ENCODE data around the gene TULP3.
"Not testable (repeated sequence)": the region's sequence is repeated elsewhere in the genome, so short reads cannot be mapped to it uniquely, and the experiment has no call there.

The TULP3 gene

DNA sequence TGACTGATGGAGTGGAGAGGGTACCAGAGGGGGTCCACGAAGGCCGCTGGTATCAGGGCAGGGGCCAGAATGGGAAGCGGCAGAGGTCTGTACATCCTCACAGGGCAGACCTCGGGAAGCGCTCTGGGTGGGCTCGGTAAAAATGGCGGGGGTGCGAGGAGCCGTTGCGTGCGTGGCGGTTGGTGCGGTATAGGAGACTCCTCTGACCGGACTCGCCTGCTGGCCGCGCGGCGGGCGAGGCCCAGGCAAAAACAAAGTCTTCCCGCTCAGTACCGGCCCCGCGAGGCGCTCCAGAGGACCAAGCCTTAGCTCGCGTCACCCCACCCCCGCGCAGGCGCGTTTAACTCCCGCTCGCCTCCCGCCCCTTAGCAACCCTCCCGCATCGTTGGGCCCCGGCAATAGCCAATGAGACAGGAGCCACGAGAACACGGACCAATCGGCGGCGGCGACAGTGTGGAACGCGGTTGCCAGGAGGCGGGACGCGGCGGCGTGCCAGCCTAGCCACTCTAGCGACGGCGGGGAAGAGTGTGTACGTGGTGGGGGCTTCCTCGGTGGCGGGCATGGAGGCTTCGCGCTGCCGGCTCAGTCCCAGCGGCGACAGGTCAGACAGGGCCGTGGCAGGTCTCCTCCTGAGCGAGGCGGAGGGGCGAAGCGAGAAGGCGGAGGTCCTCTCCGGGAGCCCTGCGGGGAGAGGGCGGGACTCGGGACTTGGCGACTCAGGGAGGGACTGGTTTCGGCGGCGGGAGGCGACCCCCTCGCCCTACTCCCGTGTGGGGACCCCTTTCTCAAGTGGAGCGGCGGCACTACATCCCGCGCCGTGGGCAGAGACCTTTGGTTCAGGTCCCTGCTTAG, at the start of gene TULP3:
TULP3 (plus strand) TSS at position 504 of the 852 bp plus-strand sequence; CDS start at position 561, 57 bp downstream.
- peak; percentile 97 for DNase-seq (ENCODE audit: low read depth)

DNA sequence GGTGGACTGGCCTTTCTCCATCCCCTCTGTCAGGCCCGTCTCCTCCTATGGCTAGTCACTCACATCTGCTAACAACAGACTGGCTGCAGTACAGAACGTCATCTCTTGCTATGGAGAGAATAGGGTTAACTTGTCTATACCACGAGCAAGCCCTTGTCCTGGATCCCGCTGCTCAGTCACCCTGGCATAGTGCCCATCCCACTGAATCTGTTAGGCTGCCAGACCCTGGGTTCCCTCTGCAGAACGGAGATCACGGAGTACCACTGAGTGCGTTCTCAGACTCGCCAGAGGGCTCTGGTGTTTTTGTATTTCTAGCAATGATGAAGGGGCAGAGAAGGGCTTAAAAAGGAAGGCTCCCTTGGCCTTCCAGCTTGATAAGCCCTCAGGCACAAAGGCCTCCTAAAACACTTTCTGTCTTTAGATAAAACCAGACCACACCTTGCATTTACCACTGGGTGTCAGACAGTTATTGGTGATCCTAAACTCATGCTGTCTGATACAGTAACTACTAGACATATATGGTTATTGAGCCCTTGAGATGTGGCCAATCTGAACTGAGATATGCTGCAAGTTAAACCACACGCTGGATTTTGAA, 49.5 kb upstream of the TULP3 start:
- no peak for DNase-seq (ENCODE audit: low read depth)

DNA sequence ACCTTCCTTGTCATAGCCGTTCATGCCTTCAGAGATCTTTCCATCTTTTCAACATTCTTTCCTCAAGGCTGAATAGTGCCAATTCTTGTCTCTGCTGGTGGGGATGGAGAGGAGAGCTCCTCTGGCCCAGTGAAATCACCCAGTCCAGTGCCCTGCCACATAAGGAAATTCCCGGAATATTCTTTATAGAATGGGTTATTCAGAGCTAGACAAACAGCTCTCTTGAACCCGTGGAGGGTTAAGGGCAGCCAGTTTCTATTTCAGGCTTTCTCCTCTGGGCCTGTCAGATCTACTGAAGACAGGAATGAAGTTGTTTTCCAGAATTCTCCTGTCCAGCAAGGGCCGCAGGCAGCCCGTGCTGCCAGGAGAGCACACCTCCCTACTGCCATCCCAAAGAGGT, 47.7 kb upstream of the TULP3 start:
- DNase-seq (ENCODE audit: low read depth) = no peak

DNA sequence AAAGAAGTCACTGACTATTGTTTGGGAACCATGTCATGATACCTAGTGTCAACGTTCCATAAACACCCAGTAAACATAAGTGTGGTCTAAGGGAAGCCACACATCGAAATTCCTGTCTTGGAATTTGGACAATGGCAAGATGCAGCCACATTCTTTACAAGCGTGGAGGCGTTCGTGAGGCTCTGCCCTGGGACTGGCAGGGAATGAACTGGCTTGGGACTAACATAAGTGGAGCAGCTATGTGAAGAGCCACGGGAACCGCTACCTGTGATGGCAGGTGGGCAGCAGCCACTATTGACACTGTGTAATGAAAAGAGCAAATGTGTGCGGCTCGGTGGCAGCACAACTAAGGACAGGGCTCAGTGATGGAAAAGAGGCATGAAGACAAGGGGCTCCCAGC, 45.9 kb upstream of the TULP3 start:
- DNase-seq (ENCODE audit: low read depth) = no peak

GRCh38 chr12:2845280-2845679, 45.4 kb upstream of the TULP3 start:
- DNase-seq (ENCODE audit: low read depth) = peak; percentile 81

- no peak for DNase-seq (ENCODE audit: low read depth)
Measured at GRCh38 chr12:2851931-2852330, 38.8 kb upstream of the TULP3 start.

DNA sequence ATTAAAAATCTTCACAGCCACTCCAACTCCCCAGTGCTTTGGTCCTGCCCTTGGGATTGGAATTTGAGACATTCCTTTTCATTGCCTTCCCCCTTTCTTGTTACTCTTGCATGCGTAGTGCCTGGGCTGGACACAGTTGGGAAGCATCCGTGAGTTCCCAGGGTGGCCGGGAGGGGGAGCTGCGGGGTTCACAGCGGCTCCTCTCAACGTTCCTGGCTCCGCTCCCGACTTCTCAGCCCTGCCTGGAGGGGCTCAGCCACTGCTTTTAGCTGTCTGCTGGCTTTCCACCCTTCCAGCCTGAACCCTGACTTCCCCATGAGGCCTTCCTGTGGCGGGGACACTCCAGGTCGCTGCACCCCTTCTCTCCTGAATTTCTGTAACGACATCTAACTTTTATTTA, 37.1 kb upstream of the TULP3 start:
- peak; percentile 69 for DNase-seq (ENCODE audit: low read depth)

- no peak for DNase-seq (ENCODE audit: low read depth)
Measured at GRCh38 chr12:2854669-2855453, 35.8 kb upstream of the TULP3 start.

GRCh38 chr12:2855546-2855945, 35.1 kb upstream of the TULP3 start:
- no peak for DNase-seq (ENCODE audit: low read depth)

DNA sequence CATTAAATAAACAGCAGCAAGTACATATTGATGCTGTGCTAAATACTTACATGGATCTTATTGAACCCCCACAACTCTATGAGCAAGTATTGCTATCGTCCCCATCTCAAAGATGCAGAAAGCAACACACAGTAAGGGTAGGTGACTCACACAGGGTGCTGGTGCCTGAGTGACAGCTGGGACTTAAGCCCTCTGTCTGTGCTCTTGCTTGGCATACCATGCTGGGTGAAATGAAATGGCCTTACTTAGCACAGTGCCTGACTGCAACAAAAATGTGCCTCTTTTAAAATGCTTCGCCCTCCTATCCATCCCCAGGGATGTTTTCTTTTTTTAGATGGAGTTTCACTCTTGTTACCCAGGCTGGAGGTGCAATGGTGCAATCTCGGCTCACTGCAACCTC, 34.6 kb upstream of the TULP3 start:
- no peak for DNase-seq (ENCODE audit: low read depth)

DNA sequence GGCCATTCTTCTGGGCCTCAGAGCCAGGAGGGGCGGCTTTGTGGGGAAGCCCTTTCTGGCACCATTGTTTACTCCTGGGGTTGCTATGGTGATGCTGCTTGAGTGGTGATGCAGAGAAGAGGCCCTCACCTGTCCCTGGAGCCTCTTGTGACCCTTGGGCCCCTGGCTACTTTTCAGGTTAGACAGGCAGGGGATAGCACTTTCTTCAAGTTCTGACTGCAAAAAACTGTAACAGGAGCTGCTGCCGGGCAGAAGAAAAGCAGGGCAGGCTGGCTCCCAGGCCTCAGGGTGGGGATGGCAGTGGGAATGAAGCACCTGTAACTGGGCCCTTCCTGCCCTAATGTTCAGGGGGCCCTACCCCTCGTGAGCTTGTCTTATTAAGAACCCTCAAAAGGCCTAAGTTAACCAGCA, 33.7 kb upstream of the TULP3 start, which contains the start of gene TEX52:
TEX52 (minus strand) TSS at position 19 of the 411 bp plus-strand sequence; CDS start at position 6, 13 bp downstream.
- no peak for DNase-seq (ENCODE audit: low read depth)

DNA sequence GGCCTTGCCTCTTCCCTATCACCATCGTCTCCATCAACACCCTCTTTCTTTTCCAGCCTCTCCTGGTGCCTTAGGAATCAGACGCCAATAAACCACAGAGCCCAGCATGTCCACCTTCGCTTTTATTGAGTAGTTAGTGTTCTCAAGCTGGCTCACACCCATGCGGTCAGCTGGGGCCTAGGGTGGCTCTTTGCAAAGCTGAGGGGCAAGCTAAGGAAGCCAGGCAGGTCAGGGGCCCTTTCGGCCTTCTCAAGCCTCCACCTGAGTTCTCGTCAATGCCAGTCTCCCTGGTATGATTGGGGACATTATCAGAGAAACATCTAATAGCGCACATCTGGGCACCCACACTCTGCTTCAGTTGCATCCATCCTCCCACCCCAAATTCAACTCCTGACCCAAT, 33.1 kb upstream of the TULP3 start:
- DNase-seq (ENCODE audit: low read depth) = no peak

- no peak for DNase-seq (ENCODE audit: low read depth)
Measured at GRCh38 chr12:2858334-2858733, 32.4 kb upstream of the TULP3 start.

DNA sequence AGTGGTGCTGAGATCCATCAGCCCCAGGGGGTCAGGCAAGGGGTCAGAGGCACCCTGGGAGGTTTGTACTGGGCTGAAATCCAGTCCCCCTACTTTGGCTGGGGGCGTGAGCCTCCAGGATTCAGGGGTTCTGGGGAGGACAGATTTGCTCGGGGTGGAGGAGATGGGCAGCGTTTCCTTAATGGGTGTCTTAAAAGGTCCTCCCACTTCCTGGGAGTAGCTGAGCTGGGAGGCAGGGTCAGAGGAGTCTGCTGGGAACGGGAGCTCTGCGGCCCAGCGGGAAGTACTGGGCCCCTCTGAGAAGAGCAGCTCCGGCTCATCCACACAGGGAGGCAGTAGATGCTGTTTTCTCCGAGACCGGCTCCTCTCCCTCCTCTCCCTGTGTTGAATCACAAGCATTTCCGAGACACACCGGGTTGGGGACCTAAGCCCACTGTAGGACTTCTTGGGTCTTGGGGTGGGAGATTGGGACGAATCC, 31.7 kb upstream of the TULP3 start:
- DNase-seq (ENCODE audit: low read depth) = peak; percentile 12

GRCh38 chr12:2860170-2860569, 30.5 kb upstream of the TULP3 start:
- no peak for DNase-seq (ENCODE audit: low read depth)

- DNase-seq (ENCODE audit: low read depth) = no peak
Measured at GRCh38 chr12:2862876-2863275, 27.8 kb upstream of the TULP3 start.

DNA sequence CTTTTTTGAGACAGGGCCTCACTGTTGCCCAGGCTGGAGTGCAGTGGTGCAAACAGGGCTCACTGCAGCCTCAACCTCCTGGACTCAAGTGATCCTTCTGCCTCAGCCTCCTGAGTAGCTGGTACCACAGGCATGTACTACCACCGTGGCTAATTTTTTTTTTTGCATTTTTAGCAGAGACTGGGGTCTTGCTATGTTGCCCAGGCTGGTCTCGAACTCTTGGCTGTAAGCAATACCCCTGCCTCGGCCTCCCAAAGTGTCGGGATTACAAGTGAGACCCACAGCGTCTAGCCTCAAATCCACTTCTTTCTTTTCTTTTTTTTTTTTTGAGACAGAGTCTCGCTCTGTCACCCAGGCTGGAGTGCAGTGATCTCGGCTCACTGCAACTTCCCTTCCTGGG, 27.3 kb upstream of the TULP3 start:
- DNase-seq (ENCODE audit: low read depth) = not testable (repeated sequence)

GRCh38 chr12:2864198-2864597, 26.5 kb upstream of the TULP3 start:
- no peak for DNase-seq (ENCODE audit: low read depth)

DNA sequence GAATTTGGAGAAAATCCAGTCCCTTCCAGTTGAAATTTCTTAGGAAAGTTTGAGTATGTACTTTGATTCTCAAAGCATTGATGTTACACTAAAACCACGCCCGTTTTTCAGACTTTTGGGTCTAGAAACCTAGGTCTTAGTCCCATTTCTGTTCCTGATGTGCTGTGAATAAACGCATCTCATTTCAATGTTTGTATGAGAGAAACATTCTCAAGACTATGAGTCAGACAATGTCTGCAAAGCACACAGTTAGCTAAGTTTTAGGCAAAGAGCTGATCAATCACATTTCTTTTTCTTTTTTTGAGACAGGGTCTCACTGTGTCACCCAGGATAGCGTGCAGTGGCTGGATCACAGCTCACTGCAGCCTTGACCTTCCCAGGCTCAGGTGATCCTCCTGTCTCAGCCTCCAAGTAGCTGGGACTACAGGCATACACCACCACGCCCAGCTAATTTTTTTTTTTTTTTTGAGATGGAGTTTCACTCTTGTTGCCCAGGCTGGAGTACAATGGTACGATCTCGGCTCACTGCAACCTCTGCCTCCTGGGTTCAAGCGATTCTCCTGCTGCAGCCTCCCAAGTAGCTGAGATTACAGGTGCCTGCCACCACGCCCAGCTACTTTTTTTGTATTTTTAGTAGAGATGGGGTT, 21.6 kb upstream of the TULP3 start:
- peak; percentile 66 for DNase-seq (ENCODE audit: low read depth)

DNA sequence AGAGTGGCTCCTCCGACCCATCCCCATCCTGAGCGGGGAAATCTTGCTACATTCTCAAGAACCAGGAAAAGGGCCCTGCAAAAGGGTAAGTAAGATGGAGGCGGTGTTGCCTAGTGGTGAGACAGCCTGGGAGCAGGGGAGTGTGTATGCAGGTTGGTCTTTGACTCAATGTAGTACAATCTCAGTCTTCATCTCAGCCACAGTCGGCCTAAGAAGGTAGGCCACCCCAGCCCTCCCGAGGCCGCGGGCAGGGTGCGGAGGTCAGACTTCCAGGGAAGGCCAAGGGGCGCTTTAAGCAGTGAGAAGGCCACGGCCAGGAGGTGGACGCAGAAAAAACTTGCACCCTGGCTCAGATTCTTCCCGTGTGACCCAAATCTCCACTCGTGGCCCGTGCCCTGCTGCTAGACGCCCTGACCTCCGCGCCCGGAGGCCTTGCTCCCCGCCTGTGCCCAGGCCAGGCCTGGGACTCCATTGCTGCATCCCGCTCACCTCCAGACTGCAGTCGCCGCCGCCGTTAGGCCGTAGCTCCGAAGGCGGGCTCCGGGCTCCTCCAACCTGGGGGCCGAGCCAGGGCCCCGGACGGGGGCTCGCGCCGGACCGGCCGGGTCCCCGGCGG, 14.2 kb upstream of the TULP3 start:
- DNase-seq (ENCODE audit: low read depth) = peak; percentile 29

All from iris pigment epithelial cell (primary cell).